Activated T-cell treated with anti-CD3 and anti-CD28 coated beads, Interleukin-2, amount 50 U/mL, for 48 hours (primary cell): Measurements from ENCODE around the gene NRXN2.

Experiments used
- DNase-seq, 2 experiments: peaks; one replicate each; pipeline ENCODE4 v3.0.0-alpha.2; 2020

NRXN2 gene

DNA sequence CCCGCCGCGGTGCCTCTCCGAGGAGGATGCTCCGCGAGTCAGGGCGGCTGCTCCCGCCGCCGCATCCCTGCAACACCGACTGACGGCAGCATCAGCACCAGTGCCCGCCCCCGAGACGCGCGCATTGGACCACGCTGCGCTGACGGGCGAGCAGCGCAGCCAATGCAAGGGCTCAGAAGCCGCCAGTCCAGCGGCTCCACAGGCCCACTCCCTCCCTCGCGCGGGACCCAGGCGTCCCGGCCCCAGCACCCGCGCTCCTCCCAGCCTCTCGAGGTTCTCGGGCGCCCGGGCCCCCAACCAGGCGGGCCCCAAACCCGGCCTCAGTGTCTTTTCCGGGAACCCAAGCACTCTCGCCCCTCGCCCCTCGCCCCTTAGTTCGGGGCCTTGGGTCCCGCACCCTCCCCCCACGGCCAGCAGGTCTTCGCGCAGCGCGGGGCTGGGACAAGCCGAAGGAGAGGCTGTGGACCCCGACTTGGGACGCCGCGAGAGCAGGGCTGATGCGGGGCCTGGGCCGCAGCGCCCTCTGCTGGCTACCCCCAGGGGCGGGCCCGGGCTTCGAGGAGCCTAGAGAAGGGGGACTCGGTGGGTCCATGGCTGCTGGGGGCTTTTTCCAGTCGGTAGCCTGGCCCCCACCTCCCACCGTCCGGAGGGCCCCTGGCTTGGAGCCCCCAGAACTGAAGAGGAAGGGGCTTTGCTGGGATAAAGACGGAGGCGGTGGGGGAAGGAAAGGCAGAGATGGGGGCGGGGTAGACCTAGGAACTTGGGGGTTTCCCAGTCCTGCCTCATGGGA is at the start of gene NRXN2:
Gene NRXN2, minus strand, starts transcription at position 81 of the 790 bp plus-strand sequence. CDS start 9,498 bp downstream, outside the sequence.
- DNase-seq: peak; percentile 88 to 94

DNA sequence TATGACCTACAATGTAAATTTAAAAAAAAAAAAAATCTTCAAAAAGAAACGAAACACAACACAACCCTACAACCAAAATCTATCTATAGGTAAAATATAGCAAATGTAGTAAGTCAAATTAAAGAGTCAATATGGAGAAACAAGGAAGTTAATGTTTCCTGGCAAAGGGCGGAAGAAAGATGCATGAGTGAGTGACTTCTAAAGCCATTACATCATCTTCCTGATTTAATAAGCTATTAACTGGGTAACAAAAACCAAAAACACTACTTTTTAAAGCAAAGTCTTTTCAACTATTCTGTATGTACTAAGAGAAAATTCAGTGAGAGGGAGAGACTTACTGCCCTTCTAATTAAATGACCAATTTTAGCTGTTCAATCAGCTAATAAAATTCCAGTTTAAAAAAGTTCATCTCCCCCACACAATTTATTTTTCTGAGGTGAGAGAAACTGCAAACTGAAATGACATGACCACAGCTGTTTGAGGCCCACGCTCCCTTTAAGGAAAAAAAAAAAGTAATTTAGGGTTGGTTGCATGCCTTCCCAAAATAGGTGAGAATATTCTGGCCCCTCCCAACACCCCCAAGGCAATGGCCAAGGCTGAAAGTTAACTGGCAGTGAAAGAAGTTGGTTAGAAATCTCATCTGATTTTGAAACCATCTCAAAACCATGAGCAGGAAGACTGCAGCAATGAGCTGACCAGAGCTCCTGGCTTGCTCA is 49.5 kb upstream of the NRXN2 start:
- DNase-seq: no peak

DNA sequence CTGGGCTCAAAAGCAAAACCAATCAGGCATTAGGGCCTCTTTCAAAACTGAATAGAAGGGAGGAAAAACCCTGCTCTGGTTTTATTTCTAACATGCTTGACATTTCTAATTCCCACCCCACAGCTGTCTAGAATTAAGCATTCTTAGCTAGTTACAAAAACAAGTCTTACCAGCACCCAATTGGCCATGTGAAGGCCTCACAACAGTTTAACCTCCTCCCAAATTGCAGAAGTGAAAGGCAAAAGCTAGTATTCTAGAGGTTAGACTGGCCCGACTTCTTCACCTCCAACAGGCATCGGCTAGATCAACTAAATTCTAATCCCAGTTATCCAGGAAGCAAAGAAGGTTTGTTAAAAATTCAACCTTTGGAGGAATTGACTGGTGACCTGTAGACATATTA is 48.9 kb upstream of the NRXN2 start:
- DNase-seq: no peak

DNA sequence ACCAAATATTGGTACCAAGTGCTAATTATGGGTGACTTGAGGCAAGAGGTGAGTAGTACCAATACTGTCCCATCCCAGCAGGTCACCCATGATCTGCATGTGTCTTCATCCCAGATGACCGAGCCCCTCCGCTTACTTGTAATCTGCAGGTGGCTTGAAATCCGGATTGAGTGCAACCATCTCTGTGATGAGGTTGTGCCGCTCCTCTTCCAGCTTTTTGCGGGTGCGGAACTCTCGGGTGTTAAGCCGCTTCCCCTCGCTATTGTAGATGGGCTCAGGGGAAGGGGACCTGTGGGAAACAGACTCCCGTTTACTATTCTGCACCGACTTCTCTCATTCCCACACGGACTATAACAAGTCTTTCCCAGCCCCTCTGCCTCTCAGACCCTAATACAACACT is 47.1 kb upstream of the NRXN2 start:
- no peak for DNase-seq

DNA sequence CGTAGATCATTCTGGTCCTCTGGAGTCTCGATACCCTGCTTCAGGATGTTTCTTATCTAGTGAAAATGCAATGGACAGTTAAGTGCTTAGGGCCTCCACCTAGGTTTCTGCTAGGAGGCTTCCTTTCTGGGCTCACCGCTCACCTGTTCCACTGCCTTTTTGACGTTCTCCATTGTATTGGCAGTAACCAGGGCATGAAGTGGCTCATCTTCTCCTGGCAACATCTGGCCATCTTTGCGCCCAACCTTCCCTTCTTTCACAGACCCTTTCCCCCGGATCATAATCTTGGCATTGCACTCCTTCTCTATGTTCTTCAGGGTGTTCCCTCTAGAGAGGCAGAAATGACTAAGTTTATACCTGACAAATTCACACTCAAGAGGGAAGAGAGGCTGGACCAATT is 46.3 kb upstream of the NRXN2 start:
- DNase-seq: no peak

DNA sequence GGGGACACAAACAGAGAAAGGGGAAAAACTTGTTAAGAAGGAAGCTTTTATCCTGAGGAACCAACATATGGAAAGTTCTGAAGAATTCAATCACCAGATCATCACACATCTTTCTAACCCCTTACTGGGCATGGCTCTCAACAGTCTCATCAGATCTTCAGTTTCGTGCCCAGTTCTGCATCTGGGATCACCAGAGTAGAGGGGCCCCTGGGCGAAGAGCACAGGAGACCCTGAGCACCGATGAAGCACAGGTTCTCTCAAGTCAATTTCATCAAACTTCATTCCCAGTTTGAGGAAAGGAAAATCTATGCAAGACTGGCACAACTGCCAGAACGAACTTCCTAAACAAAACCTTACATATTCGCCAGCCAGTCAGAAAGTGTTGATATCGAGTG is 45.3 kb upstream of the NRXN2 start:
- no peak for DNase-seq

DNA sequence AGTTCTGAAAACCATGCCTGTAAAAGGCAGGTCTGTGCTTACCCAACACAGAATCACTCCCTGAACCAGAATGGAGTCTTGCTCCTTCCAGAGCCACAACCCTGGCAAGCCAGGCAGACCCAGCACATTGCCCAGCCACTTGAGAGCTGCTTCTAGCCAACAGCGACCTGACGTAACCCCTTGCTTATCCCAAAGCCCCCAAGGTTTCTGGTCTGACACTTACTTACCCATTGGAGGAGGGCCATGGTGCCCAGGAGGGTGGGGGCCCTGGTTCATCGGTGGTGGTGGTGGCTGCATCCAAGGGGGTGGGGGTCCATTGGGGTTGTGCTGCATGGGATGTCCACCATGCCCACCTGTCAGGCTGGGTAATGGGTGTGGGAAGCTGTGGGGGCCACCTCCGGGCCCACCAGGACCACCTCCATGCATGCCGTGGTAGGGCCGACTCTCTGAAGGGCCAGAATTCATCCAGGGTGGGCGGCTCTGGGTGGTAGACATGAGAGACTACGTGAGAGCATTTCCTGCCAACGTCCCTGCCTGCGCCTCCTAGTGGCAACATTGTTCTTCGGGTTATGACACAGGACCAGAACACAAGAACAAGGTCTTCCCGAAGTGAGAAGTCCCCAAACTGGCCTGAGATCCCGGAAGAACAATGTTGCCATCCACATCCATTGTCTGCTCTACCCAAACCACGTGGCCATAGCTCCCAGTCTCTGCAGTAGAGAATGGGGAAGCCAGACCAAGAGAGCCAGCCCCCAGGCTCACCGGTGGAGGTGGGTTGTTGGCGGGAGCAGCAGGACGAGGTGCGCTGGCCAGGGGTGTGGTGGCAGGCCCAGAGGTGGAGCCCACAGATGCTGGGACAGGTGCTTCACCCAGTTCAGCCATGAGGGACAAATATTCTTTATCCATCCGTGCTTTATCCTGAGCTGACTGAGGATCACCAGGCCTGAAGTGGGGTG is 44.6 kb upstream of the NRXN2 start:
- peak; percentile 86 to 89 for DNase-seq

DNA sequence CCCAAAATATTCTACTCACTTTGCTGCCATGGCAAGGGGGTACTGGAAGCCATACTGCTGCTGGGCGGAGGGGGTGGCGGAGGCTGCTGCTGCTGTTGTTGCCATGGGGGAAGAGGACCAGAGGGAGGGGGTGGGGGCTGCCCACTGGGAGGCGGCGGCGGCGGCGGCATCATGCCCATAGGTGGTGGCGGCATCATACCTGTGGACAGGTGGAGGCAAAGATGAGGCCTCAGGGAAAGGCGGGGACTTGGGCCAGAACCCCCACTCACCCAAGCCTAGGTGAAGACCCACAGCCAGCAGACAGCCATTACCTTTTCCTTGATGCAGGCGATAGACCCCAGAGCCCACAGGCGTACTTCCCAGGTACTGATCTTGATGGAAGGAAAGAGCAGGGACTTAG is 43.9 kb upstream of the NRXN2 start:
- no peak for DNase-seq

DNA sequence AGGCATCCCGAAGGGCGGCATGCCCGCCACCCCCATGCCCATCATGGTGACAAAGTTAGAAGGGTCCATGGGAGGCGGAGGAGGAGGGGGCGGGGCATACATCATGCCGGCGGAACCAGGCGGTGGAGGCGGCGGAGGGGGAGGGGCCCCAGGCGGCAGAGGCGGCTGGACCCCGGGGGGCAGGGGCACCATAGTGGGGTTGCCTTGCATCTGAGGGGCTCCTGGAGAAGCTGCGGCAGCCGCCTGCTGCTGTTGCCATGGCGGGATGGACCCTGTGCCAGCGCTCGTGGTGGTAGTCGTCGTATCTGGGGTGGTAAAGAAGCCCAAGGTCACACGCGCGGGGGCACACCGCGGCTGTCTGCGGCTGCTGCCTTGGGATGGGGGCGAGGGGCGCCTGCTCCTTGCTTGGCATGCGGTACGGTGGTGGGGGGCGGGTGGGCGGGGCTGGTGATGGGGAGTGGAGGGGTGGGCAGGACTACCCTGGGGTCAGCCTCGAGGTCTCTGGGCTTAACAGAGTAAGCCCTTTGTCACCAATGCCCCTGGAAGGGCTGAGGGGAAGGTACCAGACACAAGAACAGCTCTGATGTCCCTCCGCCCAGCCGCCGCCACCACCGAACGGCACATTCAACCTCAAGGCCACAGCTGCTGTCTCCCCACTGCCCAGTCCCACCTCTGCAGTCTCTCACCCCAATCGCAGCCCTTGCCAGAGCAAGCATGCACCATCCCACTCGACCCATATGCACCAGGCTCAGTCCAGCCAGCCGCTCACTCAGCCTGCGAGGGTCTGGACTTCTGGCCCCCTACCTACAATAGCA is 43.1 kb upstream of the NRXN2 start:
- no peak for DNase-seq

DNA sequence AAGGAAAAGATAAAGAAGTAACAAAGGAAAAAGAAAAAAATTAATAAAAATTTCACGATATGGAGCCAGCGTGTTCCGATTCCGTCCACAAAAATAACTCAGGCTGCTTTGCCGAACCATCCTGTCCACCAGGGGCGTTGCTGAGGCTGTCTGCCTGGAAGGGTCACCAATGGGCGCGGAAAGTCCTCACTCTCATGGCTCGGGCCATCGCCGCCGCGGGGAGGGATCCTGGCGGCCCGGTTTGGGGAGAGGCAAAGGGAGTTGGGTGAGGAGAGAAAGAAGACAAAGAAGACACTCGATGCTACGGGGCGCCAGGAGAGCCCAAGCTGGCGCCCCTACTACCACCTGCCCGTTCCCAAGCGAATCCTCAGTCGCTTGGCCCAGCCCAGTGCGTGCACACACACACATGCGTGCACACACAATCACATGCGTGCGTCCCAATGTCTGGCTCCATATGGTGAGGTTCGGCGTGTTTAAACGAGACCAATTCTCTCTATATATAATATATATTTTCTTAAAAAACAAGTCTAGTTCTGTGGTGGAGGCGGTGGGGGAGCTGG is 42.4 kb upstream of the NRXN2 start:
- DNase-seq: no peak

DNA sequence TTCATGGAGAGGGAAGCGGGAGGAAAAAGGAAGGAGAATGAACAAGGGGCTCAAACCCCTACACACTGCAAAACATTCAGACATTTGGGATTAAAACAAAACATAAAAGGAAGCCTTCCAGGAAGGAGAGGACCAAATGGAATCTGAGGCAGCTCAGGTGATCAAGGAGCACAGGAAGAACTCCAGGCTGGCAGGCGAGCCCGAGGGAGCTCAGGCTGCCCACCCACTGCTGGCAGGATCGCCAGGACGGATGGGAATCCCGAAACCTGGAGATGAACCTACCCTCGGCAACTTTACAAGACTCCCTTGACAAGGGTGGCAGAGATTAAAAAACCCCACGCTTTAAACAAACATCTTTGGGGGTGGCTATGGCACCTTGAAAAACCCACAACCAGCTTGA is 41.8 kb upstream of the NRXN2 start:
- no peak for DNase-seq

DNA sequence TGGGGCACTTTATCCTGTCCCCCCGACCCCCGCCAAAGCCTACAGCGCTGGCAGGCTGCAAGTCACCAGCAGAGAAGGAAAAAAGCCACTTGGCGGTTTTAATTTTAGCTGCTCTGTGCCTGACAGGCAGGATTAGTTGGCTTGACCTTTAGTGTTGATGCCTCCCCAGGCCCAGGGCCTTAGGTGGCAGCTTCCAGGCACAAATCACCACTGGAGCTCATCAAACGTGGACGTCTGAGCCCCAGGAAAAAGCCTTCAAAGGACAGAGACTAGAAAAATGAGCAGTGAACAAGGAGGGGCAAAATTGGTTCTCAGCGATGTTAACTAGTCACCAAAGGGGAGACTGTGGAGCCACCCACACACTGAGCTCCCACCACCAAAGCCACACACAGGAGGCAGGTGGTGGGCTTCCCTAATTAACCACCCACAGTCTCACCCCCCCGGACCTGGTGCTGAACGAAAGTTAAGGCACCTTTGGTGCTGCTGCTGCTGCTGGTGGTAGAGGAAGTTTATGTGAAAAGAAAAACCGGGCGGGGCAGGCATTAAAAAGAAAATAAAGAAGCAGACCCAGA is 41.1 kb upstream of the NRXN2 start:
- peak; percentile 53 to 57 for DNase-seq

DNA sequence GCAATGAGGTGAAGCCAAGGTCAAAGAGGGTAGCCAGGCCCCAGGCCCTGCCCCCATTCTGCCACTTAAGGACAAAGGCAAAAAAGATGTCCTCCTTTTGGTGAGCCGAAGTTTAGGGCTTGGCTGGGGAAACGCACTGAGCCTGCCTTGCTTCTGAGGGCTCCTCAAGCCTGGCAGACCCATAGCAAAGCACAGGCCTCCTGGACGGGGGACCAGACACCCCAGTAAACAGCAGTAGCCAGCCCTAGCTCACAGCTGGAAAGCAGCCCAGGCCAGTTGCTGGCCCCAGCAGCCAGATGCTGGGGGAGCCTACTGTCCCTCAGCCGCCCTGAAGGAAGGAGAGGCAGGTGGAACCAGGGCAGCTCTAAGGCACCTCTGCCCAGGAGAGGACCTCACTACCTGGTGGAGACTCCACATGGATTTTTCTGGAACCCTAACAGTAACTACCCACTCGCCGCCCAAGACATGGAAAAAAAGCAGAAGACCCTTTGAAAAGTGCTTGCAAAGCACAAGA is 40.6 kb upstream of the NRXN2 start:
- no peak for DNase-seq

DNA sequence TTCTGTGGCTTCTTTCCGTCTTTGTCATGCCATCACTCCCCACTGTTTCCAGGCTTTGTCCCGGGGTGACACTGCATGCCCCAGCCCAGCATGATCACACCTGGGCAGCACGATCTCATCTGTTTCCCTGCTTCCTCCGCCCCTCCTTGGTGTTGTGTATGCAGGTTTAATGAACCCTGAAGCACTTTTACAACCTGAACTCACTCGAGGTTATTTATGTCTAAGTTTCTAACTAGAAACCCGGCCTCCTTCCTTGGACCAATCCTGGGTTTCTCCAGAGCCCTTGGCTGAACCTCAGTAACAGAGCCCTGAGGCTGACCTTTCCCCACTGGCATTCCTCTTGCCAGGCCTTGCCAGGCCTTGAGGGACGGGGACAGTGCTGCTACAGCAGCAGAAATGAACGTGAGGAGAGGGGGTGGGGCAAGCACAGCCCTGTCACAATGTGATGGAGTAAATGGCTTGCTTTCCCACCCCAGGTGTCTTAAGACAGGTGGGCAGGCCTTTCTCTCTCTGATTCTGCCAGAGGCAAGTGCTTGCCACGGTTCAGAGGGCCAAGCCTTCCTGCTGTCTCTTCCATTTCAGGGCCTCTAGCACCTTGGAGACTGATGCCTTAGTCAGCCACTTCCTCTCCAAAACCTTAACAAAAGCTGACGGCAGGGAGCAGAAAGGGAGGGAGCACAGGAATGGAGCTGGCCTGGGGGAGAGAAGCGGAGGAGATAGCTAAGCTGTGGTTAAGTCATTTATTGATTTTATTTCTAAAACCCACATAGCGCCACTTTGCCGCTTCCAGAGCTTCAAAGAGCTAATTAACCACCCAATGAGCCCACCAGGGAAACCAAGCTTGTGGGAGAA is 39.9 kb upstream of the NRXN2 start:
- no peak for DNase-seq

DNA sequence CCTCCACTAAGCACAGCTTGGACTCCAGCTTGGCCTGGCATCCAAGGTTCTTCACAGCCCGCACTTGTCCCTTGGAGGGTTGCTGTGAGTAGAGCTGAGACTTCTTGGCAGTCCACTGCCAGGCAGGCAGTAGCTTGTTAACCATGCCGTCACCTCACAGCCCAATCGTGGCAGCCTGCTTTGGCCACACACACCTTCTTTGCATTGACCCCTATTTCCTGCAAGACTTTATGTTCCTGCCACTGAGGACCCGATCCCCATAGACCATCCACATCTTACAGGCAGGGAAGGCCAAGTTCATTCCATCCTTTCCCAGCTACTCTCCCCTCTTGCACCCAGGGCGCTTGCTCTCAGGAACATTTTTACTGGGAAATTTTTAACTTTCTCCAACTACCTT is 39.3 kb upstream of the NRXN2 start:
- peak in 1 of 2 experiments; percentile 49 for DNase-seq

DNA sequence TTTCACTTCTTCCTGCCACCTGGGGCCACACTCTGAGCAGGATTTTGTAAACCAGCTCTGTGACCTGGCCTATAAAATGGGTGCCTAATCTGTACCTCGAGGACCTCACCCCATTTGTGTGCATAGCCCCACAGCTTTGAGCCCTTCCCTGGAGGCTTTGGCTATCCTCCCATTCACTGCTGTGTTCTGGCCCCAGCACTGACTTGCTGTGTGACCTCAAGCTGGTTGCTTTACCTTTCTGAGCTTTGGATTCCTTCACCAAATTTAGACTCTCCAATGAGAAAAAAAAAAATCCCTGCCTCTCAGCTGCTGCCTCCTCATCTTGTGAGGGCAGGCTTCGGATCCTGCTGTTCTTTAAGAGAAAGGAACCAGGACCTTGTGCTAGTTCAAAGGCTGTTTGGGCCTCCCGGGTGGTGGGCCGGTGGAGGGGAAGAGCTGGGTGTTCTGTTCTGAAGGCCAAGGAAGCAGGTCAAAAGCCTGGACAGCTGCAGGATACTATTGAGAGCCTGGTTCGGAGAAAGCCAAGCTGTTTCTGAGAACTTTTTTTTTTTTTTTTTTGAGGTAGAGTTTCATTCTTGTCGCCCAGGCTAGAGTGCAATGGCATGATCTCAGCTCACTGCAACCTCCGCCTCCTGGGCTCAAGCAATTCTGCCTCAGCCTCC is 37.9 kb upstream of the NRXN2 start:
- no peak for DNase-seq

DNA sequence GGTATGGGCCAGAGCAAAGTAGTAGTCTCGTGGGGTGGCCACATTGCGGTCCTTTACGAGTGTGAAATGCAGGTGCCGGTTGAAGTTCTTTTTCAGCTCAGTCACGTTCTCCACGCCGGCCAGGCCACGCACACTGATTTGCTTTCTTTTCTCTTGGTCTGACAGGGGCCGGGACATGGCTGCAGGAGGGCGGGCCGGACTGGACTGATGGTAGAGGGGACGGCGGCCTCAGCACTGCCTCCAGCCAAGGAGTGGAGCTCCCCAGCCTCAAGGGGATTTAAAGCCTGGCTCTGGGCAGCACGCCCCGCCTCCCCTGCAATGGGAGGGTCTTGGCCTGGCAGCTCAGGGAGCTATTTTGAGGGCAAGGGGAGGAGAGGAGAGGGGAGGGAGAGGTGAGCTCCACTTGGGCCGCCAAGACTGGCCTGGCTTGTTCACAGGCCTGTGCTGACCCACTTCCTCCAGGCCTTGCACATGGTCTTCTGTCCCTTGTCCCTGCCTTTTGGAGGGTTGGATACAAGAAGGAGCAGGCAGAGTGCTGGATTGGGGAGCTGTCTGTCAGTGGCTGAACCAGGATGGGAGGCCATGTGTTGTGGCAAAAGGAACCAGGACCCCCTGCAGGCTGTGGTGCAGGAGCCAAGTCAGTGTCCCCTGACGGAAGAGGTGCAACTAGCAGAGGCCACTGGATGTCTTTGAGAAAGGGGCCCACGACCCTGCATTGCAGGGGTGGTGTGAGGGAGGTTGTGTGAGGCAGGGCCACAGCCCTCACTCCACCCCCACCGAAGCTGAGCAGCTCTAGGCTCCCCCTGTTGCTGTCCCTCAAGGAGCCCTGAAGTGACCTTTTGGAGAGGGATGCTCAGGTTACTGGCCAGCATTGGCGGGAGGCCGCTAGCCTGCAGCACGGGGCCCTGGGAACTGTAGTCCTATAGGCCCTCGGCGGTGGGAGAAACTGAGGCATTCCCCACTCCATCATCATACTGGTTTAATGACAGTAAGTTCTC is 37.0 kb upstream of the NRXN2 start, which contains the start of gene PYGM:
Gene PYGM, minus strand, starts transcription at position 253 of the 998 bp plus-strand sequence. Its CDS starts 76 bp downstream, at position 177.
- DNase-seq: peak in 1 of 2 experiments; percentile 52

DNA sequence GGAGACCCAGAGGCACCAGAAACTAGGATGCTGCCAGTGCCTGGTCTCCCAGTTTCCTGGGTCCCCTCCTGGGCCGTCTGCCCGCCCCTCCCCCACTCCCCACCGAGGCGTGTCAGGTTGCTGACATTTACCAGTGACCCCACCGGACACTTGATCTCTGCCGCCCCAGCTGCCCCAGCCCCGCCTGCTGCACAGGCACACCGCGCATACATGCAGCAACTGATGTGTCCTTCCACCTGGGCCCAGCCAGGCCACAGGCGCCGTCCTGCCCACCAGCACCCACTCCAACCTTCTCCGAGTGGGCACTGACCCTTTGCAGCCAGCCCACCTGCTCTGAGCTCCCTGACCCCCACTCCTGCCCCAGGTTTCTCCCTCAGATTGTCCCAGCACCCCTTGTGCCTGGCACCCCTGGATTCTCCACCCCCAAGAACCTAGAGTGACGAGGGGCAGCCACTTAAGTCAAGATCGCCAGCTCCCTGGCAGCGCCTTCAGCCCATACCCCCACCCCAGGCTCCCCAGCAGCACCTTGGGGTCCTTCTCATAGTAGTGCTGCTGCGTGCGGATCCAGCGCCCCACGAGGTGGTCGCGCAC is 36.2 kb upstream of the NRXN2 start:
- no peak for DNase-seq
